DOHH2 (cell line): Measurements from ENCODE around the gene KIFC1.

Source experiments
- H3F3A ChIP-seq: fragments of 200-600 bp; sonication (generic), shearing (Covaris generic); 2 replicates; pipeline ENCODE4 v1.6.0; 2016; ENCODE audit warnings: antibody characterized with exemption, mild to moderate bottlenecking; ENCODE audit not compliant: control insufficient read depth, insufficient read depth
- H3K27ac ChIP-seq: fragments of 200-600 bp; sonication (generic); 2 replicates; pipeline ENCODE4 v1.5.1; 2014; ENCODE audit warnings: low read depth, mild to moderate bottlenecking, low read length, moderate library complexity
- H3K27me3 ChIP-seq: fragments of 200-600 bp; sonication (generic); 2 replicates; pipeline ENCODE4 v1.6.1; 2014; ENCODE audit warnings: mild to moderate bottlenecking, low read length, mixed read lengths; ENCODE audit not compliant: control insufficient read depth
- H3K36me3 ChIP-seq: fragments of 200-600 bp; sonication (generic); 2 replicates; pipeline ENCODE4 v1.6.1; 2014; ENCODE audit warnings: mild to moderate bottlenecking, low read length, moderate library complexity, mixed read lengths; ENCODE audit not compliant: control insufficient read depth
- H3K4me1 ChIP-seq: fragments of 200-600 bp; sonication (generic); 2 replicates; pipeline ENCODE4 v1.6.1; 2014; ENCODE audit warnings: mild to moderate bottlenecking, low read length, mixed read lengths; ENCODE audit not compliant: control insufficient read depth
- H3K4me2 ChIP-seq: fragments of 200-600 bp; sonication (generic); 2 replicates; pipeline ENCODE4 v1.6.0; 2014; ENCODE audit warnings: mild to moderate bottlenecking, low read length, moderate library complexity
- H3K4me3 ChIP-seq: fragments of 200-600 bp; sonication (generic); 2 replicates; pipeline ENCODE4 v1.5.1; 2014; ENCODE audit warnings: mild to moderate bottlenecking, low read length, mixed read lengths
- H3K79me2 ChIP-seq: fragments of 200-600 bp; sonication (generic); 2 replicates; pipeline ENCODE4 v1.6.1; 2014; ENCODE audit warnings: mild to moderate bottlenecking, low read length, mixed read lengths; ENCODE audit not compliant: control insufficient read depth
- H3K9me2 ChIP-seq: fragments of 200-600 bp; sonication (generic); replicated peaks from 2 replicates; pipeline ENCODE4 v1.6.1; 2014; ENCODE audit warnings: mild to moderate bottlenecking, low read length, mixed read lengths; ENCODE audit not compliant: control insufficient read depth
- H3K9me3 ChIP-seq: fragments of 200-600 bp; sonication (generic); 2 replicates; pipeline ENCODE4 v1.6.1; 2014; ENCODE audit warnings: antibody characterized with exemption, low read length, mixed read lengths; ENCODE audit not compliant: control insufficient read depth, insufficient read depth
- H4K20me1 ChIP-seq: fragments of 200-600 bp; sonication (generic); 2 replicates; pipeline ENCODE4 v1.6.0; 2014; ENCODE audit warnings: low read depth, mild to moderate bottlenecking, antibody characterized with exemption, low read length, moderate library complexity; ENCODE audit not compliant: control insufficient read depth, insufficient read depth
- EZH2phosphoT487 ChIP-seq: fragments of 200-600 bp; sonication (generic); IDR thresholded peaks from 2 replicates; pipeline ENCODE4 v1.6.1; 2017; ENCODE audit warnings: borderline replicate concordance, mild to moderate bottlenecking, antibody characterized with exemption, low read length, moderate library complexity, mixed read lengths
- TF ChIP-seq, protein P1 (sequence below): fragments of 200-600 bp; sonication (generic); IDR thresholded peaks from one replicate; pipeline ENCODE4 v1.5.1; 2014; ENCODE audit warnings: antibody characterized with exemption, mild to moderate bottlenecking, low read depth, low read length; ENCODE audit not compliant: poor library complexity, severe bottlenecking

KIFC1 gene

DNA sequence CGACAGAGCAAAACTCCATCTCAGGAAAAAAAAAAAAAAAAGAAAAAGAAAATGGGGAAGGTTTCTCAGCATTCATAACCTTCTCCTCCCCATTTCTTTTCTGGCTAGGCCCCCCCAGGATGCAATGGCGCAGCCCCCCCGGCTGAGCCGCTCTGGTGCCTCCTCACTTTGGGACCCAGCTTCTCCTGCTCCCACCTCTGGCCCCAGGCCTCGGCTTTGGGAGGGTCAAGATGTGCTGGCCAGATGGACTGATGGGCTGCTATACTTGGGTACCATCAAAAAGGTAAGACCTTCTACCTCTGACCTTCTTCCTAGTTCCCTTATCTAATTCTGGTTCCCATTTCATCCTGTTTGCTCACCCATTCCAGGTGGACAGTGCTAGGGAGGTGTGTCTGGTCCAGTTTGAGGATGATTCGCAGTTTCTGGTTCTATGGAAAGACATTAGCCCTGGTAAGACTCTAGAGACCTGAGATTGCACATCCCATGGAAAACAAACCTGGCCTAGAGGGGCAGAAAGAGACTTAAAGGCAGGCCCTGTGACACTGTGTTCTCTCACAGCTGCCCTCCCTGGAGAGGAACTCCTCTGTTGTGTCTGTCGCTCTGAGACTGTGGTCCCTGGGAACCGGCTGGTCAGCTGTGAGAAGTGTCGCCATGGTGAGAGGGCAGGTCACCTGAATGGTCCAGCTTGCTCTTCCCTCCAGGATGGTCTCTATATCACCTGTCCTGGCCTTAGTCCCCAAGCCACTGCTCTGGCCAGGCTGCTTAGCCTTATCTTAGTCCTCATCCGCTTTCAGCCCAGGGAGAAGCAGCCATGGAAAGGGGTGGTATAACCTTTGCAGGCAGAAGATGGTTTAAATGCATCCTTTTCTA is 20.8 kb downstream of the KIFC1 start:
- no peaks in the 10 kb centered on the region for H3K27me3 ChIP-seq
- H3K27ac ChIP-seq: no peak overlapping the region
- no peaks in the 10 kb centered on the region for H3K9me3 ChIP-seq
- H3K9me2 ChIP-seq: no peaks in the 10 kb centered on the region
- H3K79me2 ChIP-seq: peaks cover 30% of the 10 kb centered on the region
- no peak overlapping the region for H3K4me2 ChIP-seq
- TF ChIP-seq, protein P1, sequence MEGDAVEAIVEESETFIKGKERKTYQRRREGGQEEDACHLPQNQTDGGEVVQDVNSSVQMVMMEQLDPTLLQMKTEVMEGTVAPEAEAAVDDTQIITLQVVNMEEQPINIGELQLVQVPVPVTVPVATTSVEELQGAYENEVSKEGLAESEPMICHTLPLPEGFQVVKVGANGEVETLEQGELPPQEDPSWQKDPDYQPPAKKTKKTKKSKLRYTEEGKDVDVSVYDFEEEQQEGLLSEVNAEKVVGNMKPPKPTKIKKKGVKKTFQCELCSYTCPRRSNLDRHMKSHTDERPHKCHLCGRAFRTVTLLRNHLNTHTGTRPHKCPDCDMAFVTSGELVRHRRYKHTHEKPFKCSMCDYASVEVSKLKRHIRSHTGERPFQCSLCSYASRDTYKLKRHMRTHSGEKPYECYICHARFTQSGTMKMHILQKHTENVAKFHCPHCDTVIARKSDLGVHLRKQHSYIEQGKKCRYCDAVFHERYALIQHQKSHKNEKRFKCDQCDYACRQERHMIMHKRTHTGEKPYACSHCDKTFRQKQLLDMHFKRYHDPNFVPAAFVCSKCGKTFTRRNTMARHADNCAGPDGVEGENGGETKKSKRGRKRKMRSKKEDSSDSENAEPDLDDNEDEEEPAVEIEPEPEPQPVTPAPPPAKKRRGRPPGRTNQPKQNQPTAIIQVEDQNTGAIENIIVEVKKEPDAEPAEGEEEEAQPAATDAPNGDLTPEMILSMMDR: no peak
- TF ChIP-seq EZH2phosphoT487: no peak
- peaks cover 37% of the 10 kb centered on the region for H3F3A ChIP-seq
- peaks cover 52% of the 10 kb centered on the region for H3K4me1 ChIP-seq
- no peak overlapping the region for H3K4me3 ChIP-seq
- H4K20me1 ChIP-seq: no peaks in the 10 kb centered on the region; the same call in 1 of the 2 replicates
- H3K36me3 ChIP-seq: peaks cover 55% of the 10 kb centered on the region

DNA sequence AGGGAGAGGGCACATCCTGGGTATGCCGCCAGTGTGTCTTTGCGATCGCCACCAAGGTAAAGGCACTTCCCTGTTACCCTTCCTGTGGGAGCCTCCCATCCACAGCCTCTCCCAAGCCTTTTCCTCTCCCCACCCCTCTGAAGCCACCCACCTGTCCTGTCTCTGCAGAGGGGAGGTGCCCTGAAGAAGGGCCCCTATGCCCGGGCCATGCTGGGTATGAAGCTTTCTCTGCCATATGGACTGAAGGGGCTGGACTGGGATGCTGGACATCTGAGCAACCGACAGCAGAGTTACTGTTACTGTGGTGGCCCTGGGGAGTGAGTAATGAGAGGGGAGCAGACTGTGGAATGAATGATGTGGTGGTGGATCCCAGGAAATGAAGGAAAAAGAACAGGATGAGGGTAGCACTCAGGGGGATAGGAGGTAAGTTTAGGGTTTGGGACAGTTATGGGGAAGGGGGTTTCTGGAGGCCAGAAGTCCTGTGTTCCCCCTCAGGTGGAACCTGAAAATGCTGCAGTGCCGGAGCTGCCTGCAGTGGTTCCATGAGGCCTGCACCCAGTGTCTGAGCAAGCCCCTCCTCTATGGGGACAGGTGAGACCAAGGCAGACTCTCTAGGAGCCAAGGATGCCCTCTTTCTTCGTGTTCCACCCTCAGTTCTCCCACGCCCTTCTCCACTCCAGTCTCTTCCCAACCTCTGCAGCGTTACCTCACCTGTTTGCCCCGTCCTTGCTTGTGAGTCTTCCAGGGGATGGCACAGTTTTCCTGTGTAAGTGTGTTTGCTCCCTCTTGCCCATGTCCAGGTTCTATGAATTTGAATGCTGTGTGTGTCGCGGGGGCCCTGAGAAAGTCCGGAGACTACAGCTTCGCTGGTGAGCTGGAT is 21.9 kb downstream of the KIFC1 start:
- TF ChIP-seq EZH2phosphoT487: no peak
- TF ChIP-seq, protein P1: no peak

DNA sequence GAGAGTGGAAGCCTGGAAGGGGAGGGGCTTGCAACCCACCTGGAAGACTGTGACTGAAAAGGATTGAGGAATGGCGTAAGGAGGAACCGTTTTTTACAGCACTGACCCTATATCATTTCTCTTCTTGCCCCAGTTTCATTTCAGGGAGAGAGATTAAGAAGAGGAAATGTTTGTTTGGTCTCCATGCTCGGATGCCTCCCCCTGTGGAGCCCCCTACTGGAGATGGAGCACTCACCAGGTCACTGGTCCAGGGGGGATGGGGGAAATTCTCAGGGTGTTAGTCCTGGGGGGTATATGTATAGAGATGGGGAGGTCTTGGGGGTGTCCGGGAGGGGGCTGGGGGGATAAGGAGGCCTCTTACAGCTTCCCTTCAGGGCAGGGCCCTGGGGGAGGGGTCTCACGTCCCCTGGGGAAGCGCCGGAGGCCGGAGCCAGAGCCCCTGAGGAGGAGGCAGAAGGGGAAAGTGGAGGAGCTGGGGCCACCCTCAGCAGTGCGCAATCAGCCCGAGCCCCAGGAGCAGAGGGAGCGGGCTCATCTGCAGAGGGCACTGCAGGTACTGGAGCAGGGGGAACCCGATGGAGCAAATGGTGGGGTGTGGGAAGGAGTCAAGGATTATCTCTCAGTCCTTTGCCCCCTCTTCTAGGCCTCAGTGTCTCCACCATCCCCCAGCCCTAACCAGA is 23.1 kb downstream of the KIFC1 start:
- H3K4me2 ChIP-seq: peak overlapping the region; percentile 96
- H3K27me3 ChIP-seq: no peaks in the 10 kb centered on the region
- no peaks in the 10 kb centered on the region for H3K9me2 ChIP-seq
- H3K36me3 ChIP-seq: peaks cover 43% of the 10 kb centered on the region
- H3K4me1 ChIP-seq: peaks cover 60% of the 10 kb centered on the region
- H3F3A ChIP-seq: peaks cover 15% of the 10 kb centered on the region
- H3K4me3 ChIP-seq: peak overlapping the region; percentile 87
- TF ChIP-seq, protein P1: peak; percentile 88
- TF ChIP-seq EZH2phosphoT487: no peak
- H3K27ac ChIP-seq: peak overlapping the region; percentile 64
- no peaks in the 10 kb centered on the region for H3K9me3 ChIP-seq
- H4K20me1 ChIP-seq: no peaks in the 10 kb centered on the region; the same call in 1 of the 2 replicates
- H3K79me2 ChIP-seq: peaks cover 34% of the 10 kb centered on the region

More for the DNA sequence above, 21.9 kb downstream of the KIFC1 start:
- peaks cover 45% of the 10 kb centered on the region for H3K36me3 ChIP-seq
- no peaks in the 10 kb centered on the region; the same call in 1 of the 2 replicates for H4K20me1 ChIP-seq
- H3K79me2 ChIP-seq: peaks cover 34% of the 10 kb centered on the region
- no peak overlapping the region for H3K4me2 ChIP-seq
- no peaks in the 10 kb centered on the region for H3K9me3 ChIP-seq
- peaks cover 54% of the 10 kb centered on the region for H3K4me1 ChIP-seq
- H3K4me3 ChIP-seq: no peak overlapping the region
- no peaks in the 10 kb centered on the region for H3K9me2 ChIP-seq
- H3F3A ChIP-seq: peaks cover 26% of the 10 kb centered on the region
- H3K27ac ChIP-seq: no peak overlapping the region; the same call in 1 of the 2 replicates
- no peaks in the 10 kb centered on the region for H3K27me3 ChIP-seq
